NT2/D1 (cell line): ENCODE measurements around the gene ARID5A.

Experiments used
- SUZ12 ChIP-seq: IDR thresholded peaks from 2 replicates; pipeline ENCODE4 v1.6.1; 2011; ENCODE audit not compliant: insufficient read length, insufficient read depth; ENCODE audit errors: extremely low read depth
- YY1 ChIP-seq: IDR thresholded peaks from 2 replicates; pipeline ENCODE4 v1.6.1; 2011; ENCODE audit not compliant: insufficient read length, insufficient read depth

GRCh38 chr2:96498021-96498431 lies 38.5 kb upstream of the ARID5A start:
- TF ChIP-seq YY1, result no peak
- no peak for TF ChIP-seq SUZ12
